CMK (cell line): ENCODE measurements around the gene NEU3.
"Not testable (repeated sequence)": the region's sequence is repeated elsewhere in the genome, so short reads cannot be mapped to it uniquely, and the experiment has no call there.

ENCODE experiments used
- DNase-seq: peaks from one replicate; pipeline ENCODE4 v3.0.0-alpha.2; 2010; ENCODE audit warnings: low read depth

The NEU3 gene

DNA sequence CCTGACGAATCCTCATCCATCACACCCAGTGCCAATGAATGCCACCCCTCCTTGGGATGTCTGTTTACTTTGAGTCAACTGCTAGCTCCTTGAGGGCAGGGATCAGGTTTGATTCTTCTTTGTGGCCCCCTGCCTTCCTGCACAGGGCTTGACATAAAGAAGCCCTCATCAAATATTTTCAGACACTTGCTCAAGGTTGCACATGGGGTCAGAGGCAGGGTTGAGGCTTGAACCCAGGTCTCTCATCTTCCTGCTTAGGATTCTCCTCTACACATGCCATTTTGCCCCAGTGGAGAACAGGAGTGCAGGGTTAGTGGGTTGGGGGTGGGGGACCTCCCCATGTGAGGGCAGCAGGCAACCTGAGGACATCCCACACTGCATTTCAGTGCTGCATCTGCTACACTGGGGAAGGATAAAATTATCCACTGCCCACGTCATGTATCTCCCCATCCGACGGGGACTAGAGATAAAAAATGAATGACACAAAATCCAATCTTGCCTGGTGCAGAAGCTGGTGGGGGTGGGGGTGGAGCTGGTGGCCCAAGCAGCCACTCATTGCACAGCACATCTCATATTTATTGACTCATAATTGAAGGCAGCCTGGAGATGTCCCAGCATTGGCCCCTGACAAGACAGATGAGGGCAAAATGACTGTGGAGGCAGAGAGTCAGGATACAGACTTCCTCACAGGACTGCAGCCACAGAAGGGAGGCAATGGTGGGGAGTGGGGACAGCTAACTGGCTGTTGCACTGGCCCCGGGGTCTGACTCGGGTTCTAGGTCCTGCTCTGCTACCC, 41.3 kb downstream of the NEU3 start:
- DNase-seq: no peak

DNA sequence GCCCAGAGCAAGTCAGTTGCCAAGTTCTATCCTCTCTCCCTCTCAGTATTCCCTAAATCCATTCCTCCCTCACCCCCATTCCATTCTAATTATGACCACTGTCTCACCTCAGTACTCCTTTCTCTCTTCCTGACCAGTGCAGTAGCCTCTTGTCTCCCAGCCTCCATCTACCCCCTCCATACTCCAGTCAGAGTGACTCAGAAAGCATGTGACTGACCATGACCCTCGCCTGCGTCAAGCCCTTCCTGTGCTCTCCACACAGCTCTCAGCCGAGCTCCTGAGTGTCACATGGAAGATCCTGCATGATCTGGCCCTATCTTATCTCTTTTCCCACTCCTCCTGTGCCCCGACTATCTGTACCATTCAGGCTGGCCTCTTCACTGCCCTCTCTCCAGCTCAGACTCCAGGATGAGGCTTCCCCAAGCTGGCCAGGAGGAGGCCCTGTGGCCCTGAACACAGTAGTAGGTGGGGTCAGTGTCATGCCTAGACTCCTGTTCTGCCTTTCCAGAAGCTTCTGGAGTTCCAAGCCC, 42.6 kb downstream of the NEU3 start:
- DNase-seq: peak; percentile 81

DNA sequence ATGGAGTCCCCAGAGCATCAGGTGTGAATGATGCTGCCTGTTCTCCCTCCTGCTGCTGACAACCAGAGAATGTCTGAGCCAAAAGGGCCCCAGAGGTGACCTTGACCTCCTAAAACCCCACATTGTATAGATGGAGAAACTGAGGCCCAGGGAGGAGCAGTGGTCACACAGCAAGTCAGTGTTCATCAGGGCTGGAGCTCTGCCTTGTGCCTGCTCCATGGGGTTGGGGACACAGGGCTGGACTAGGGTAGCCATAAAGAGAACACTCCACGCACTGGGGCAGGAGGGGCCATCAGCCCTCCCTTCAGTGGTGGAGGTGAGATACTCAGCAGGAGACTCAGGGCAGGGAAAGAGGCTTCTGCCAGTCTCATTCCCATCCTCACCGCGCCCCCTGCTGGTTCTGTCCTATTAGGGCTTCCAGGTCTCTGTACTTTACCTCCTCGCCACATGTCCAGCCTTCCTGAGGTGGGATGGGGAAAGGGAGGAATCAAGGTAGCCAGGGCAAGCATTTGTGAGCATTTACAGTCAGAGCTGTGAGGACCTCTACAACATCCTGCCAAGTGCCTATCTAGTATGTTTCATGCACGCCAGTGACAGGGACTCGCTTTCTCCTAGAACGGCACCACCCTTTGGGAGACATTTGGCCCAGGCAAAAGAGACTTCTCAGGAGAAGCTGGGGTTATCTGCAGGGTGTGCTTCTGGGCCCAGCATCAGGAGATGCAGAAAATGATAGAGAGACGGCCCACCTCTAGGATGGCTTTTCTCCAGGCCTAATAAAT, 43.2 kb downstream of the NEU3 start:
- no peak for DNase-seq

DNA sequence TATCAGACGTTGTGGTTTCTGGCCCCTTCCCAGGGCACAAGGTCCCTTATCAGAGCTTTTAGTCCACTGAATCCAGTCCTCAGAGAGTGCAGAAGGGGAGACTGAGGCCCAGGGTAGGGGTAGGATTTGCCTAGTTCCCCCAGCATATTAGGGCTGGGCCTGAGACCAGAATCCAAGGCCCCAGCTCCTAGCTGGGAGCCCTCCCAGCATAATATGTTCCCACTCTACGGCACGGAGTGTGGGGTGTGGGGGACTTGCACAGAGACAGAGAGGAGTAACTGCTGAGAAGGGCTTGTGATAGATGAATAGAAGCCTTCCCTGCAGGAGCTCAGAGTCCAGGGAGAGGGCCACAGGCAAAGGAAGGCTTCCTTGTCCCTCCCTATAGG, 43.8 kb downstream of the NEU3 start:
- no peak for DNase-seq

DNA sequence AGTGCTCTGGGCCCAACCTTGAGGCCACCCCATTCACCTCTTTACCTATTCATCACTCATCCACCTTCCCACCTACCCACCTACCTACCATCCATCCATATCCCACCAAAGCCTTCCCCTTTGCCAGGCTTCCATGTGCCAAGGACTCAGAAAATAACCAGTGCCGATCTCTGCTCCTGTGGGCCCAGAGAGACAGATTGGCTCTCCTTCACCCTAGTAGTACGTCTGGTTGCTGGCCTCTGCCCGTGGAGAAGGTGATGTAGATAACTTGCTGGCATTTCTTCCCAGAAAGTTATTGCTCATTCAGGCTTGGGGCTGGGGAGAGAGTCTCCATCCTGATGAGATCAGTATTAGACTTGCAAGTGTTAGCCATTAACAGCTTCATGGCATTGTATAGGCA, 45.2 kb downstream of the NEU3 start:
- no peak for DNase-seq

DNA sequence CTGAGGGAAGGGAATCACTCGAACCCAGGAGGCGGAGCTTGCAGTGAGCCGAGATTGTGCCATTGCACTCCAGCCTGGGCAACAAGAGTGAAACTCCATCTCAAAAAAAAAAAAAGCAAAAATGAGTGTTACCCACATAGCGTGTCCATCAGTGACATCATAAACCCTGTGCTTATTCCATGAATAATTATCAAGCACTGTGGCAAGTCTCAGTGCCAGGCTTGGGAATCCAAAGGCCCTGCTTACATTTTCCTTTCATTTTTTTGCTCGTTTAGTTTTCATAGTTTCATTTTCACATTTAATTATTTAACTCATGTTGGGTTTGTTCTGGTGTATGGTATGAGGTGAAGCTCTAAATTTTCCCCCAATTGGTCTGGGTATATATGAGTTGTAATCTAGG, 46.5 kb downstream of the NEU3 start:
- no peak for DNase-seq

DNA sequence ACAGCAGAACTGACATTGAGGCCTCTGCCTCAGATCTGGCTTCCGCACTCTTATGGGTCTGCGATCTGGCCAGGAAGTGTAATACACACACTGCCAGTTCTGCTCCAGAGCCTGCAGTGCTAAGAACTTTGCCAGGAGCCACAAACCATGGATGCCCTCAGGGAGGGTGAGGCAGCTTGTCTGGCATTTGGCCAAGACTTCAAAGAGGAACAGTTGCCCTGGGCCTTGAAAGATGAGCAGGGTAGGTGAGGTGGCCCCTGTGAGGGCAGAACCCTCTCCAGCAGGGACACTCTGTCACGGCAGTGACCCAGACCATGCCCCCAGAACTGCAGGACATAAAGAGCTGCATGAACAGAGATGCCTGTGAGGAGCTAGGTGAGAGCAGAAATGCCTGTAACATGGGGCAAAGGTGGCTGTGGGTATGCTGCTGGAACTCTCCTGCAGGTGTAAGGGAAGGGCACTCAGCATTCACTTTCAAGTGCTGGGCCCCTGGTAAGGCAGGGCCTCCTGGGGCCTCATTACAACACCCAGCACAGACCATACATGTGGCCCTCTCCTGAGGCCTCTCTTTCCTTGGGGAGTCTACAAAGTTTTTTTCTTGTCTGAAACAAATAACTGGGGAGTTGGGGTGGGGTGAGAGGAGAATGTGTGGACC, 47.3 kb downstream of the NEU3 start:
- no peak for DNase-seq

DNA sequence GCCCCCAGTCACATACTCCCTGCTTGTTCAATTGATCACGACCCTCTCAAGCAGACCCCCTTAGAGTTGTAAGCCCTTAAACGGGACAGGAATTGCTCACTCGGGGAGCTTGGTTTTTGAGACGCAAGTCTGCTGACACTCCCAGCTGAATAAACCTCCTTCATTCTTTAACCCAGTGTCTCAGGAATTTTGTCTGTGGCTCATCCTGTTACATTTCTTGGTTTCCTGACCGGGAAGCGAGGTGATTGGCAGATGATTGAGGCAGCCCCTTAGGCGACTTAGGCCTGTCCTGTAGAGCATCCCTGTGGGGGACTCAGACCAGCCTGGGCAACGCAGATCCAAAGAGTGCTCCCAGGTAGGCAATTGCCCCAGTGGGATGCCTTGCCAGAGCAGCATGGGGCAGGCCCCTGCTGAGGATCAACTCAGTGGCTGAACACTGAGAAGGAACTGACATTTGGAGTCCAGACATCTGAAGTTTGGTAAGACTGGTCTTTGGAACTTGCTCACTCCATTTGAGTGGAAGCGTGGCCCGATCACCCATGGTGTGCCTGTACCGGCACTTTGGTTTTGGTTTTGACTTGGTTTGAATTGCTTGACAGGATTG, 51.5 kb downstream of the NEU3 start:
- no peak for DNase-seq

DNA sequence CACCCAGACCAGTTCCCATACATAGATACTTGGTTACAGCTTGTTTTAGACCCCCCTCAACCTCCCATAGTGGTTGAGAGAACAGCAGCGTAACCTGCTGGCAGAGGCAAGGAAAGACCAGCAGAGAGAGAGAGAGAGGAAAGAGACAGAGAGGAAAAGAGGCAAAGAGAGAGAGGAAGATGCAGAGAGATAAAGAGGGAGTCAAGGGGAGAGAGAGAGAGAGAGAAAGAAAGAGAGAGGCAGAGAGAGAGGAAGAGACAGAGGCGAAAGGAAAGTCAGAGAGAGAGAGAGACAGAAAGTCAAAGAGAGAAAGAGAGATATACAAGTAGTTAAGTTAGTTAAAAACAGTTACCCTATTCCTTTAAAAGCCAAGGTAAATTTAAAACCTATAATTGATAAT, 52.5 kb downstream of the NEU3 start:
- no peak for DNase-seq

DNA sequence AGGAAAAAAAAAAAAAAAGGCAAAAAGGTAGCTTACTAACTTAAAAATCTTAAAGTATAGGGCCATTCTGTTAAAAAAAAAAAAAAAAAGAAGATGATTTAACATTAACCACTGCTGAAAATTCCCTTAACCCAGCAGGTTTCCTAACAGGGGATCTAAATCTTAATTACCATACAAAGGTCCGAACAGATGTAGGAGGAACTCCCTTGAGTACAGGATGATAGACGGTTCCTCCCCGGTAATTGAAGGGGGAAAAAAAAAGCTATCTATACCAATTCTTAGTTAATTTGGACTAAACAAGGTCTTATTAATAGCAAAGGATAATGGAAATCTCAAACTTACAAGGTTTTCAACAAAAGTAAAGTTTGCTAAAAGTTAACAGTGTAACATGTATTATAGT, 53.1 kb downstream of the NEU3 start:
- not testable (repeated sequence) for DNase-seq

DNA sequence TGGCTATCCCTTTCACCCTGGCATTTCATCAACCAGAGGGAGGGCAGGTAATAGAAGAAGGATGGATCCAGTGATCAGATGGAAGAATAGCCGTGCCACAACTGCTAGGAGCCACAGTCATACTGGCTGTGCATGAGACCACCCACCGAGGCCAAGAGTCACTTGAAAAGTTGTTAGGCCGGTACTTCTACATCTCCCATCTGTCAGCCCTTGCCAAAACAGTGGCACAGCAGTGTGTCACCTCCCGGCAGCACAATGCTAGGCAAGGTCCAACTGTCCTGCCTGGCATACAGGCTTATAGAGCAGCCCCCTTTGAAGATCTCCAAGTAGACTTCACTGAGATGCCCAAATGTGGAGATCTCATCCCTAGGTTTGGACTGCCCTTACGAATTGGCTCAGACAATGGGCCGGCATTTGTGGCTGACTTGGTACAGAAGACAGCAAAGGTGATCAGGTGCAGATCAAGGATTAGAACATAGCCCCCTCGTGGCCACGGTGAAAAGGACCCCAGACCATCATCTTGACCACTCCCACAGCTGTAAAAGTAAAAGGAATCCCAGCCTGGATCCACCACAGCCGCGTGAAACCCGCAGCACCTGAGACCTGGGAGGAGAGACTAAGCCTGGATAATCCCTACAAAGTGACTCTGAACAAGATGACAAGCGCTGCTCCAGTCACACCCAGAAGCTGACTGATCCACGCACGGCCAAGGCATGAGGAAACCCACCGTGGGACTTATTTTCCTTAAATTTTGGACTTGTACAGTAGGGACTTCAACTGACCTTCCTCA, 55.8 kb downstream of the NEU3 start:
- not testable (repeated sequence) for DNase-seq

DNA sequence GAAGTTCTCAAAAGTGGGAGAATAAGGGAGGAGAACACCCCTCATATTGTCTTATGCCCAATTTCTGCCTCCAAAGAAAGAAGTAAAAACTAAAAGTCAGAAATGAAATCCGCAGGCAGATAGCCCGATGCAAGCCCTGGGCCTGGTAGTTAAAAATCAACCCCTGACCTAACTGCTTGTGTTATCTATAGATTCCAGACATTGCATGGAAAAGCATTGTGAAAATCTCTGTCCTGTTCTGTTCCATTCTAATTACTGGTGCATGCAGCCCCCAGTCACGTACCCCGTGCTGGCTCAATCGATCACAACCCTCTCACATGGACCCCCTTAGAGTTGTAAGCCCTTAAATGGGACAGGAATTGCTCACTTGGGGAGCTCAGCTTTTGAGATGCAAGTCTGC, 57.9 kb downstream of the NEU3 start:
- DNase-seq: not testable (repeated sequence)

DNA sequence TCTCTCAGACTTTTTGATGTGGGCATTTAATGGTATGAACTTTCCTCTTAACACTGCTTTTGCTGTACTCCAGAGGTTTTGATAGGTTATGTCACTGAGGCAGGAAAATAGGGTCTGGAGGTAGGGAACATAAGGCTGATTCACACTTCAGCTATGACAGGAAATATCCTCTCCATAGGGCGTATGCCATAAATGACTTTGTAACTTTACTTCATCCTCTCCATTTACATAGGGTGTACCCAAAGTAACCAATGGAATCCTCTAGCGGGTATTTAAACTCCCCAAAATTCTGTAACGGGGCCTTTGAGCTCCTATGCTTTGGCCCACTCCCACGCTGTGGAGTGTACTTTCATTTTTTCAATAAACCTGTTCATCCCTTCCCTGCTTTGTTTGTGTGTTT, 58.5 kb downstream of the NEU3 start:
- no peak for DNase-seq

DNA sequence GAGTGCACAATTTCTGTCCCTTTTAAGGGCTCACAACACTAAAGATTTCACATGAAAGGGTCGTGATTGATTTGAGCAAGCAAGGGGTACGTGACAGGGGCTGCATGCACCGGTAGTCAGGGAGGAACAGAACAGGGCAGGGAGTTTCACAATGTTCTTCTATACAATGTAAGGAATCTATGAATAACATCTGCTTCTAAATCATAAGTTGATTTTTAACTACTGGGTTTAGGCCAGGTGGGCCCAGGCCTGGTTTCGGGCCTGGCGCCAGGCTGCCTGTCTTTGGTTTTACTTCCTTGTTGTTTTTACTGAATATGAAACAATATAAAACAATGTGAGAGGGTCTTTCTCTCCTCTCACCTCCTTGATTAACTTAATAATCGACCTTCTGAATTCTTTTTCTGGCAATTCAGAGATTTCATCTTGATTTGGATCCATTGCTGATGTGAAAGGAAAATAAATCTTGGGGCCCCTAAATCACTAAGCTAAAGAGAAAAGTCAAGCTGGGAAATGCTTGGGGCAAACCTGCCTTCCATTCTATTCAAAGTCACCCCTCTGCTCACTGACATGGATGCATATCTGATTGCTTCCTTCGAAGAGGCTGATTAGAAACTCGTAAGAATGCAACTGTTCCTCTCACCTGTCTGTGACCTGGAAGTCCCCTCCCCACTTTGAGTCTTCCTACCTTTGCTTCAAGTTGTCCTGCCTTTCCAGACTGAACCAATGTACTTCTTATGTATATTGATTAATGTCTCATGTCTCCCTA, 61.0 kb downstream of the NEU3 start:
- not testable (repeated sequence) for DNase-seq

DNA sequence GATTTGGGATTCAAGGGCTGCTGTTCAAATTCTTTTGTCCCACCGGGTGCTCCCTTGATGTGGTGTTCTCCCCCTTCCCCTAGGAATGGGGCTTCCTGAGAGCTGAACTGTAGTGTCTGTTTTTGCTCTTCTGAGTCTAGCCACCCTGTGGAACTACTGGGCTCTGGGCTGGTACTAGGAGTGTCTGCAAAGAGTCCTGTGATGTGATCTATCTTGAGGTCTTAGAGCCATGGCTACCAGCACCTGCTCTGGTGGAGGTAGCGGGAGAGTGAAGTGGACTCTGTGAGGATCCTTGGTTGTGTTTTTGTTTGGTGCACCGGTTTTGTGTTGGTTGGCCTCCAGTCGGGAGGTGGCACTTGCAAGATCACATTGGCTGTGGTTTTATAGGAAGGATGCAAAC, 61.8 kb downstream of the NEU3 start:
- no peak for DNase-seq

DNA sequence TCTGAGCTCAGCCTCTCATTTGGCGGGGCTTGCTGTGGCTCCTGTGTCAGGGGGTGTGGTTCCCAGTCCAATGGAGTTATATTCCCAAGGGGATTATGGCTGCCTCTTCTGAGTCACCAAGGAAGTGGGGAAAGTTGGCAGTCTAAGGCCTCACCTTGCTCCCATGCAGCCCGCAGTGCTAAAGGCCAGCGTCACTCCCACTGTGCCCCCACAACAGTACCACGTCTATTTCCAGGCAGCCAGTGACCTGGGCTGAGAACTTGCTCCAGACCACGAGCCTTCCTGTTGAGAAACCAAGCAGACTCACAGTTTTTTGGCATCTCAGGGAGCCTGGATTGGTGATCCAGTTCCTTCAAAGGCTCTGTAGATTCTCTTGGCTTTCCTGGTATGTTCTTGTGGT, 62.3 kb downstream of the NEU3 start:
- no peak for DNase-seq

DNA sequence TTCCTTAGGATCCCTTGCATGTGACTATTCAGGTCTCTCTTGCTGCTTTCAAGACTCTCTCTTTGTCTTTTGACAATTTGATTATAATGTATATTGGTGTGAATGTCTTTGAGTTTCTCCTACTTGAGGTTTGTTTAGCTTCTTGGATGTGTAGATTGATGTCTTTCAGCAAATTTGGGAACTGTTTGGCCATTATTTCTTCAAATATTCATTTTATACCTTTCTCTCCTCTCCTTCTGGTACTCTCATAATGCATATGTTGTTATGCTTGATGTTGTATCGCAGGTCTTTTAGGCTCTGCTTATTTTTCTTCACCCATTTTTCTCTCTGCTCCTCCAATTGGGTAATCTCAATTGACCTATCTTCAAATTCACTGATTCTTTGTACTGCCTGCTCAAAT, 63.7 kb downstream of the NEU3 start:
- no peak for DNase-seq

DNA sequence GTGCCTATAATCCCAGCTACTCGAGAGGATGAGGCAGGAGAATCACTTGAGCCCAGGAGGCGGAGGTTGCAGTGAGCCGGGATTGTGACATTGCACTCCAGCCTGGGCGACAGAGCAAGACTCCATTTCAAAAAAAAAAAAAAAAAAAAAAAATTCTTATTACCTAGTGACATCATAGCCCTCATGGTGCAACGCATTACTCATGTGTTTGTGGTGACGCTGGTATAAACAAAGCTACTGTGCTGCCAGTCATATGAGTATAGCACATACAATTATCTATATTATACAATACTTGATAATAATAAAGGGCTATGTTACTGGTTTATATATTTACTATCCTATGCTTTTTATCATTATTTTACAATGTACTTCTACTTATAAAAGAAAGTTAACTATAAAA, 66.8 kb downstream of the NEU3 start:
- no peak for DNase-seq

DNA sequence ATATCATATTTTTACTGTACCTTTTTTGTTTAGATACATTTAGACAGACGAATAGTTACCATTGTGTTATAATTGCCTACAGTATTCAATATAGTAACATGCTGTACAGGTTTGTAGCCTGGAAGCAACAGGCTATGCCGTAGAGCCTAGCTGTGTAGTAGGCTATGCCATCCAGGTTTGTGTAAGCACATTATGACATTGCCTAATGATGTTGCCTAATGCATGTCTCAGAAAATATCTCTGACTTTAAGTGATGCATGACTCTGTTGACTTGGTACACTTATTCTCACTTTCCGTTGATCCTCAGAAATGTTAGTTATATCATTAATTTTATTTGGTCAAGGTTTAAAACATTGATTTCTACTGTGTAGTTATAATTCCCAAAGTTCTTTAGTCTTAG, 68.1 kb downstream of the NEU3 start:
- no peak for DNase-seq

DNA sequence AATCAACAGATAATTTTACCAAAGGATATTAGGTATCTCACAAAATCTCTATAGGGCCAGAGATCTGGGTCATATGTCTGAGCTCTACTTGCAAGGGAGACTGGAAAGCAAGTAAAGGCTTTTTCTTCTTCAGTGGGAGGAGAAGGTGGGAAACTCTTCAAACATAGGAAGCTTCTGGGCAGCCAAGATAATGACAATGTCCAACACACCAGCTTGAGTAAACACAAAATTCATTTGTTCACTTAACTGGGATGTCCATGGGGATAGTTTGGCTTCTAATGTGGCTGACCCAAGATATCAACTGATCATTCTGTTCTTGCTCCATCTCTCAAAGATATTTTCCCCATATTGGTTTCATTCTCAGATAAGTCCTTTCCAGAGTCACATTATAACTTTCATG, 70.6 kb downstream of the NEU3 start:
- no peak for DNase-seq
